Measurements from ENCODE around the gene OSBPL9. TPM values are rescaled to one million over a fixed set of nuclear protein-coding genes. Genes with fewer than 3 reads are reported as not detected.
A peak's percentile ranks its signal among the peaks of the same experiment; 100 is the strongest.

Gene OSBPL9
- total RNA-seq, 1 experiment from 2014 or later, result 188 TPM

DNA sequence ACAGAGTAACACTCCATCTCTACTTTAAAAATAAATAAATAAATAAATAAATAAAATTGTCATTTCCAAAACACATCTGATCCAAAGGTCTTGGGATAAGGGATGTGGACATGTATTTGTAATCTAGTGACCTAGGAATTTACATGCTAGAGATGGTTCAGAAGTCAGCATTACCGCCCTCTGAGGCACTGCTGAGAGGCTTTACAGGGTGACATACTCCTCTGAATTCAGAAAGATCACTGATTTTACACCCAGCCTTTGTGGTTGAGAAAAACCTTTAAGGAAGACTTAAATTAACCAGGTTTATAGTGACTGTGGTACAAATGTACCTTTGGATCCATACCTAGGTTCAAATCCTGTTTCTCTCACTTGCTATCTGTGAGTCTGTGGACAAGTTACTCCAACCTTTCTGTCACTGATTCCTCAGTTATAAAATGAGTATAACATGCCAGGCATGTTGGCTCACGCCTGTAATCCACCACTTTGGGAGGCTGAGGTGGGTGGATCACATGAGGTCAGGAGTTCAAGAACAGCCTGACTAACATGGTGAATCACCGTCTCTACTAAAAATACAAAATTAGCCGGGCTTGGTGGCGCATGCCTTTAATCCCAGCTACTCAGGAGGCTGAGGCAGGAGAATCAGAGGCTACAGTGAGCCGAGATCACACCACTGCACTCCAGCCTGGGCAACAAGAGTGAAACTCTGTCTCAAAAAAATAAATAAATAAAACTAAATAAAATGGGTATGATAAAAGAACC lies 20.1 kb downstream of the OSBPL9 start:
- intact Hi-C loops (cut with micrococcal nuclease; ENCODE audit: unreplicated experiment), result no loop called here
- H3K4me1 ChIP-seq (replicated peaks; ENCODE audit: insufficient read depth), result peaks cover 54% of the 10 kb centered on the region
- H3K4me2 ChIP-seq, result peak overlapping the region; percentile 40; the same call in 1 of the 2 replicates
- ChIA-PET POLR2A (ENCODE audit: unreplicated experiment) (interaction anchor here (0.6 kb wide), 1 partner anchor 24 kb away, joined by 4 read pairs; no protein-coding TSS in a partner anchor), CTCF (no interaction called here)
- H2AFZ ChIP-seq, result no peak overlapping the region
- H3K27ac ChIP-seq, result peak overlapping the region; percentile 75
- no peaks in the 10 kb centered on the region for H3K9me2 ChIP-seq (ENCODE audit: insufficient read depth)
- peaks cover 98% of the 10 kb centered on the region for H3K79me2 ChIP-seq (ENCODE audit: low read depth)
- no peaks in the 10 kb centered on the region for H4K20me1 ChIP-seq (ENCODE audit: insufficient read depth)
- TF ChIP-seq EZH2 (IDR thresholded peaks at IDR 0.05; ENCODE audit: low read depth), result no peak
- TF ChIP-seq, protein P1, sequence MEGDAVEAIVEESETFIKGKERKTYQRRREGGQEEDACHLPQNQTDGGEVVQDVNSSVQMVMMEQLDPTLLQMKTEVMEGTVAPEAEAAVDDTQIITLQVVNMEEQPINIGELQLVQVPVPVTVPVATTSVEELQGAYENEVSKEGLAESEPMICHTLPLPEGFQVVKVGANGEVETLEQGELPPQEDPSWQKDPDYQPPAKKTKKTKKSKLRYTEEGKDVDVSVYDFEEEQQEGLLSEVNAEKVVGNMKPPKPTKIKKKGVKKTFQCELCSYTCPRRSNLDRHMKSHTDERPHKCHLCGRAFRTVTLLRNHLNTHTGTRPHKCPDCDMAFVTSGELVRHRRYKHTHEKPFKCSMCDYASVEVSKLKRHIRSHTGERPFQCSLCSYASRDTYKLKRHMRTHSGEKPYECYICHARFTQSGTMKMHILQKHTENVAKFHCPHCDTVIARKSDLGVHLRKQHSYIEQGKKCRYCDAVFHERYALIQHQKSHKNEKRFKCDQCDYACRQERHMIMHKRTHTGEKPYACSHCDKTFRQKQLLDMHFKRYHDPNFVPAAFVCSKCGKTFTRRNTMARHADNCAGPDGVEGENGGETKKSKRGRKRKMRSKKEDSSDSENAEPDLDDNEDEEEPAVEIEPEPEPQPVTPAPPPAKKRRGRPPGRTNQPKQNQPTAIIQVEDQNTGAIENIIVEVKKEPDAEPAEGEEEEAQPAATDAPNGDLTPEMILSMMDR (conservative IDR thresholded peaks at IDR 0.05), result no peak
- no peaks in the 10 kb centered on the region for H3K27me3 ChIP-seq (ENCODE audit: insufficient read depth, low read depth)
- peaks cover 51% of the 10 kb centered on the region for H3F3A ChIP-seq (ENCODE audit: insufficient read depth, low read depth)
- H3K4me3 ChIP-seq, result no peak overlapping the region
- peaks cover 23% of the 10 kb centered on the region for H3K36me3 ChIP-seq (ENCODE audit: low read depth)
- no peaks in the 10 kb centered on the region for H3K9me3 ChIP-seq (ENCODE audit: insufficient read depth, low read depth)
- TSS peak; percentile 69 for BruUV-seq (replicated peaks)
- DNase-seq, result peak; percentile 65 to 79

DNA sequence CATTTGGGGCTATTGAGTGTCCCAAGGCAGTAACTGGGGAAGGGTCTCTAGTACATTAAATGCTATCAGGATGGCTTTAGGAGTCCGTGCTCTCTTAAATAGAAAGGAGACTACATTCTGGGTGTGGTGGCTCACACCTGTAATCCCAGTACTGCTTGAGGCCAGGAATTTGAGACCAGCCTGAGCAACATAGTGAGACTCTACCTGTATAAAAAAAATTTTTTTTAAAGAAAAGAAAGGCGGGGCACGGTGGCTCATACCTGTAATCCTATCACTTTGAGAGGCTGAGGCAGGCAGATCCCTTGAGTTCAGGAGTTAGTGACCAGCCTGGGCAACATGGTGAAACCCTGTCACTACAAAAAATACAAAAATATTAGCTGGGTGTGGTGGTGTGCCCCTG lies 21.5 kb downstream of the OSBPL9 start:
- H3F3A ChIP-seq (ENCODE audit: insufficient read depth, low read depth), result peaks cover 54% of the 10 kb centered on the region
- no peak overlapping the region for H2AFZ ChIP-seq
- H3K27me3 ChIP-seq (ENCODE audit: insufficient read depth, low read depth), result no peaks in the 10 kb centered on the region
- H3K79me2 ChIP-seq (ENCODE audit: low read depth), result peaks cover 98% of the 10 kb centered on the region
- H3K4me1 ChIP-seq (replicated peaks; ENCODE audit: insufficient read depth), result peaks cover 64% of the 10 kb centered on the region
- peak; percentile 35 to 52 for DNase-seq
- no peak overlapping the region for H3K4me3 ChIP-seq
- ChIA-PET CTCF (no interaction called here), POLR2A (ENCODE audit: unreplicated experiment) (interaction anchor here (0.7 kb wide), 1 partner anchor 28 kb away, joined by 3 read pairs; no protein-coding TSS in a partner anchor)
- BruUV-seq (replicated peaks), result no TSS peak
- H3K9me3 ChIP-seq (ENCODE audit: insufficient read depth, low read depth), result no peaks in the 10 kb centered on the region
- peak overlapping the region; percentile 40; the same call in 1 of the 2 replicates for H3K4me2 ChIP-seq
- H3K27ac ChIP-seq, result peak overlapping the region; percentile 75
- intact Hi-C loops (cut with micrococcal nuclease; ENCODE audit: unreplicated experiment), result no loop called here
- H3K36me3 ChIP-seq (ENCODE audit: low read depth), result peaks cover 17% of the 10 kb centered on the region
- no peaks in the 10 kb centered on the region for H3K9me2 ChIP-seq (ENCODE audit: insufficient read depth)
- no peaks in the 10 kb centered on the region for H4K20me1 ChIP-seq (ENCODE audit: insufficient read depth)
- no peak for TF ChIP-seq EZH2 (IDR thresholded peaks at IDR 0.05; ENCODE audit: low read depth)
- TF ChIP-seq, protein P1 (conservative IDR thresholded peaks at IDR 0.05), result no peak

DNA sequence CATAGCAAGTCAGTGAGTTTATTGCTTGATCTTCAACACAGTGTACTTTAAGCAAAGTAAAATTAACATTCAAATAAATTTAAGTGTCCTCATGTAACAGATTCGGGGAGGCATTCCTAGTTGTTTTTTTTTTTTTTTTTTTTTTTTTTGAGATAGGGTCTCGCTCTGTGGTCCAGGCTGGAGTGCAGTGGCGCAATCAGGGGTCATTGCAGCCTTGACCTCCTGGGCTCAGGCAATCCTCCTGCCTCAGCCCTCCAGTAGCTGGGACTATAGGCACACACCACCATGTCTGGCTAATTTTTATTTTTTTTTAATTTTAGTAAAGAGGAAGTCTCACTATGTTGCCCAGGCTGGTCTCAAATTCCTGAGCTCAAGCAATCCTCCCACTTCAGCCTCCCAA lies 22.8 kb downstream of the OSBPL9 start:
- no peak overlapping the region for H2AFZ ChIP-seq
- peaks cover 12% of the 10 kb centered on the region for H3K36me3 ChIP-seq (ENCODE audit: low read depth)
- no peaks in the 10 kb centered on the region for H3K9me3 ChIP-seq (ENCODE audit: insufficient read depth, low read depth)
- peaks cover 98% of the 10 kb centered on the region for H3K79me2 ChIP-seq (ENCODE audit: low read depth)
- ChIA-PET CTCF (no interaction called here), POLR2A (ENCODE audit: unreplicated experiment) (no interaction called here)
- TF ChIP-seq, protein P1 (conservative IDR thresholded peaks at IDR 0.05), result no peak
- no peak for TF ChIP-seq EZH2 (IDR thresholded peaks at IDR 0.05; ENCODE audit: low read depth)
- no peaks in the 10 kb centered on the region for H3K9me2 ChIP-seq (ENCODE audit: insufficient read depth)
- 0 out of 2 replicates have a peak overlapping the region, but pooled peaks have one; percentile 75 for H3K27ac ChIP-seq
- no peaks in the 10 kb centered on the region for H4K20me1 ChIP-seq (ENCODE audit: insufficient read depth)
- BruUV-seq (replicated peaks), result no TSS peak
- no peak overlapping the region for H3K4me3 ChIP-seq
- H3K27me3 ChIP-seq (ENCODE audit: insufficient read depth, low read depth), result no peaks in the 10 kb centered on the region
- intact Hi-C loops (cut with micrococcal nuclease; ENCODE audit: unreplicated experiment), result no loop called here
- H3F3A ChIP-seq (ENCODE audit: insufficient read depth, low read depth), result peaks cover 43% of the 10 kb centered on the region
- DNase-seq, result no peak
- H3K4me1 ChIP-seq (replicated peaks; ENCODE audit: insufficient read depth), result peaks cover 61% of the 10 kb centered on the region
- H3K4me2 ChIP-seq, result no peak overlapping the region
